CD14-positive monocyte (primary cell): ENCODE measurements around the gene DLK1. TPM values are rescaled to one million over a fixed set of nuclear protein-coding genes. Genes with fewer than 3 reads are reported as not detected.

Source experiments
- DNase-seq, 3 donors: peaks; one replicate each; pipeline ENCODE4 v3.0.0-alpha.2; 2011 to 2022
- H2AFZ ChIP-seq: 2 replicates; pipeline ENCODE4 v1.6.0; 2012; ENCODE audit warnings: mild to moderate bottlenecking, low read depth, low read length, inconsistent platforms; ENCODE audit not compliant: insufficient read depth, poor library complexity, severe bottlenecking
- H3K27ac ChIP-seq, 2 donors: 1 replicate in 1 of 2; 2 replicates in 1 of 2; pipeline ENCODE4 v1.5.1; 2012 to 2013; ENCODE audit warnings: low read length in 2 of 2, control low read depth in 1 of 2, inconsistent platforms in 1 of 2, low read depth in 1 of 2, mild to moderate bottlenecking in 1 of 2
- H3K27me3 ChIP-seq, 2 donors: one replicate each; pipeline versions ENCODE4 v1.6.0 to v1.6.1; 2011 to 2013; ENCODE audit warnings: low read length in 2 of 2; ENCODE audit not compliant: control insufficient read depth in 2 of 2, insufficient read depth in 2 of 2
- H3K36me3 ChIP-seq, 2 donors: replicated peaks in 1 of 2; 1 replicate in 1 of 2; 2 replicates in 1 of 2; pipeline versions ENCODE4 v1.5.1 to v1.6.1; 2012 to 2013; ENCODE audit warnings: low read length in 2 of 2, control low read depth in 1 of 2, inconsistent platforms in 1 of 2, mild to moderate bottlenecking in 1 of 2; ENCODE audit not compliant: insufficient read depth in 2 of 2, control insufficient read depth in 1 of 2
- H3K4me1 ChIP-seq, 2 donors: 1 replicate in 1 of 2; 2 replicates in 1 of 2; pipeline versions ENCODE4 v1.5.1 to v1.6.1; 2012 to 2013; ENCODE audit warnings: low read length in 2 of 2, control low read depth in 1 of 2, inconsistent platforms in 1 of 2, mild to moderate bottlenecking in 1 of 2, moderate library complexity in 1 of 2; ENCODE audit not compliant: insufficient read depth in 2 of 2, control insufficient read depth in 1 of 2
- H3K4me2 ChIP-seq: replicated peaks from 2 replicates; pipeline ENCODE3; 2012; ENCODE audit warnings: low read length, moderate library complexity, mild to moderate bottlenecking; ENCODE audit not compliant: poor library complexity, severe bottlenecking; ENCODE audit errors: extremely low read depth
- H3K4me3 ChIP-seq, 3 experiments: fragments of 200-600 bp in 1 of 3; sonication (generic) in 1 of 3; replicated peaks in 1 of 3; 1 replicate in 2 of 3; 2 replicates in 1 of 3; pipeline ENCODE4 v1.5.1; 2011 to 2013; ENCODE audit warnings: low read length in 3 of 3, mild to moderate bottlenecking in 3 of 3, control low read depth in 2 of 3, low read depth in 2 of 3, inconsistent platforms in 1 of 3, moderate library complexity in 1 of 3
- H3K79me2 ChIP-seq: 2 replicates; pipeline ENCODE4 v1.6.0; 2012; ENCODE audit warnings: mild to moderate bottlenecking, control low read depth, inconsistent platforms, low read length, moderate library complexity; ENCODE audit not compliant: insufficient read depth
- H3K9ac ChIP-seq: 2 replicates; pipeline ENCODE4 v1.6.0; 2017; ENCODE audit warnings: low read length, mild to moderate bottlenecking; ENCODE audit not compliant: insufficient read depth, poor library complexity, severe bottlenecking
- H3K9me3 ChIP-seq, 2 donors: replicated peaks in 1 of 2; 1 replicate in 1 of 2; 2 replicates in 1 of 2; pipeline versions ENCODE4 v1.5.1 to v1.6.1; 2012 to 2013; ENCODE audit warnings: low read length in 2 of 2, control low read depth in 1 of 2; ENCODE audit not compliant: control insufficient read depth in 1 of 2, insufficient read depth in 1 of 2
- H4K20me1 ChIP-seq: 2 replicates; pipeline ENCODE4 v1.6.0; 2012; ENCODE audit warnings: mild to moderate bottlenecking, low read length, control low read depth, moderate library complexity; ENCODE audit not compliant: insufficient read depth
- H3K27ac Mint-ChIP-seq, 7 donors: one replicate each; pipeline ENCODE4 v1.8.0; 2020; ENCODE audit warnings: mild to moderate bottlenecking in 7 of 7, mixed read lengths in 7 of 7, moderate library complexity in 6 of 7, inconsistent platforms in 2 of 7
- H3K27me3 Mint-ChIP-seq, 3 donors: one replicate each; pipeline ENCODE4 v1.8.0; 2021 to 2022; ENCODE audit warnings: low read depth in 3 of 3, mild to moderate bottlenecking in 3 of 3, mixed read lengths in 3 of 3, moderate library complexity in 3 of 3, inconsistent platforms in 1 of 3
- H3K36me3 Mint-ChIP-seq, 2 donors: one replicate each; pipeline ENCODE4 v1.8.0; 2020; ENCODE audit warnings: mixed read lengths in 2 of 2, inconsistent platforms in 1 of 2, mild to moderate bottlenecking in 1 of 2
- H3K4me1 Mint-ChIP-seq: one replicate; pipeline ENCODE4 v1.8.0; 2020; ENCODE audit warnings: mild to moderate bottlenecking, mixed read lengths
- H3K4me3 Mint-ChIP-seq, 2 donors: one replicate each; pipeline ENCODE4 v1.8.0; 2020; ENCODE audit warnings: mild to moderate bottlenecking in 2 of 2, mixed read lengths in 2 of 2, moderate library complexity in 1 of 2
- H3K9me3 Mint-ChIP-seq, 7 donors: one replicate each; pipeline ENCODE4 v1.8.0; 2020 to 2022; ENCODE audit warnings: mixed read lengths in 7 of 7, mild to moderate bottlenecking in 6 of 7, moderate library complexity in 6 of 7, inconsistent platforms in 2 of 7
- CTCF ChIP-seq: fragments of 200-600 bp; IDR thresholded peaks from one replicate; pipeline ENCODE4 v1.8.0; 2022; ENCODE audit warnings: antibody characterized with exemption, mild to moderate bottlenecking
- WGBS: methylation state at CpG from one replicate; pipeline ENCODE4 v1.1.5; 2013; ENCODE audit warnings: missing lambda C conversion rate; ENCODE audit not compliant: insufficient coverage; 5-methylcytosine and 5-hydroxymethylcytosine counted together
- intact Hi-C, 2 donors: fragments of 100-400 bp; cut with micrococcal nuclease; formaldehyde crosslinking; loops; one replicate each; pipeline versions ENCODE4 v1.15.0 to v1.15.1; 2023
- polyA plus RNA-seq, 3 donors: library from polyadenylated mRNA; depleted of rRNA in 1 of 3; unstranded in 2 of 3; stranded (reverse) in 1 of 3; fragments of 300-500 nt in 2 of 3; fragments of >200 nt in 1 of 3; fragmentation: Illumina TruSeq in 2 of 3; gene quantifications; 1 replicate in 2 of 3; 2 replicates in 1 of 3; pipeline ENCODE4 v1.2.3, GENCODE V29; 2012 to 2021

The DLK1 gene
- polyA plus RNA-seq, 3 donors: 0.04 TPM; not detected in 2

- Mint-ChIP-seq H3K27ac (no peak overlapping the region), H3K36me3 (no peaks in the 10 kb centered on the region), H3K9me3 (peaks cover 0 to 10% (median 0%) of the 10 kb centered on the region in 7 donors), H3K4me1 (peaks cover 1% of the 10 kb centered on the region), H3K4me3 (no peak overlapping the region), H3K27me3 (peaks cover 0 to 10% (median 2%) of the 10 kb centered on the region in 3 donors)
- H4K20me1 ChIP-seq: no peaks in the 10 kb centered on the region
- no peak overlapping the region for H3K9ac ChIP-seq
- no peaks in the 10 kb centered on the region for H3K36me3 ChIP-seq
- H3K4me3 ChIP-seq: no peak overlapping the region
- H3K27me3 ChIP-seq: no peaks in the 10 kb centered on the region
- 0% methylated on average over 1 of the region's 3 CpGs for WGBS
- no peak overlapping the region for H2AFZ ChIP-seq
- no peaks in the 10 kb centered on the region for H3K4me1 ChIP-seq
- no peak for TF ChIP-seq CTCF
- H3K79me2 ChIP-seq: no peaks in the 10 kb centered on the region
- intact Hi-C loops: no loop called here
- peaks cover 0 to 2% of the 10 kb centered on the region in 2 donors for H3K9me3 ChIP-seq
- no peak for DNase-seq
- no peak overlapping the region for H3K4me2 ChIP-seq
- no peak overlapping the region for H3K27ac ChIP-seq
These were observed 15.3 kb downstream of the DLK1 start for GRCh38 chr14:100741966-100742365.

GRCh38 chr14:100746326-100746725, 19.6 kb downstream of the DLK1 start:
- Mint-ChIP-seq H3K4me1 (peaks cover 1% of the 10 kb centered on the region), H3K36me3 (no peaks in the 10 kb centered on the region)
- intact Hi-C loops: no loop called here

More at GRCh38 chr14:100746326-100746725, 19.6 kb downstream of the DLK1 start:
- H3K27ac ChIP-seq: no peak overlapping the region
- Mint-ChIP-seq H3K27ac (no peak overlapping the region), H3K9me3 (peaks cover 0 to 4% (median 0%) of the 10 kb centered on the region in 7 donors), H3K4me3 (no peak overlapping the region), H3K27me3 (peaks cover 0 to 7% (median 3%) of the 10 kb centered on the region in 3 donors)
- H3K9me3 ChIP-seq: peaks cover 0 to 2% of the 10 kb centered on the region in 2 donors
- no peaks in the 10 kb centered on the region for H4K20me1 ChIP-seq
- no peak for DNase-seq
- H3K4me3 ChIP-seq: no peak overlapping the region
- no peak overlapping the region for H2AFZ ChIP-seq
- H3K27me3 ChIP-seq: no peaks in the 10 kb centered on the region
- no peaks in the 10 kb centered on the region for H3K36me3 ChIP-seq
- H3K9ac ChIP-seq: no peak overlapping the region
- H3K4me2 ChIP-seq: no peak overlapping the region
- TF ChIP-seq CTCF: no peak
- H3K4me1 ChIP-seq: no peaks in the 10 kb centered on the region
- H3K79me2 ChIP-seq: no peaks in the 10 kb centered on the region
